Erythroblast (primary cell): Measurements from ENCODE around the gene NT5DC1.

ENCODE experiments used
- DNase-seq, 2 experiments: peaks; one replicate each; lab custom pipeline; 2025; lab: John Stamatoyannopoulos, UW
- GATA1 ChIP-seq: IDR thresholded peaks from 2 replicates; pipeline ENCODE4 v1.6.1; 2011; ENCODE audit warnings: low read depth, mild to moderate bottlenecking, control low read depth, low read length, moderate library complexity
- POLR2A ChIP-seq: IDR thresholded peaks from 2 replicates; pipeline ENCODE4 v1.6.1; 2011; ENCODE audit warnings: mild to moderate bottlenecking, low read length

The NT5DC1 gene

GRCh38 chr6:116136373-116136772, 35.7 kb downstream of the NT5DC1 start:
- no peak for TF ChIP-seq GATA1
- no peak for TF ChIP-seq POLR2A
- no peak for DNase-seq

DNA sequence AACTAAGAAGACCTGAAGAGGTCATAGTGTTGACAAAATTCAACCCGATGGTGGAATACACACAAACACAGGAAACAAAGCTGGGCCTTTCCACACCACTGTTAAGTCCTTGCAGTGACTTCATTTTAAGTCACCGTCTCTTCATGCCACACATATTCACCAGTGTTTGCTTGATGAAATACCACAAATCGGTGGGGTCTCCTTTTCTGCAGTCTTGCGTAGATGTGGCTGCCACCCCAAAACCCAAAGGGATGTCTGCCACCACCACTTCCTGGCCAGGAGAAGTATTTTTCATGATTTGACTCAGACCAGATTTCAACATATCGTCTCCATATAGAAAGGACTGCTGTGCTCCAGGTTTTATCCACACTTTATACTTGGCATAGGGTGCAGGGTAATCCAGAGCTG, 36.3 kb downstream of the NT5DC1 start:
- DNase-seq = no peak
- no peak for TF ChIP-seq GATA1
- TF ChIP-seq POLR2A = no peak

DNA sequence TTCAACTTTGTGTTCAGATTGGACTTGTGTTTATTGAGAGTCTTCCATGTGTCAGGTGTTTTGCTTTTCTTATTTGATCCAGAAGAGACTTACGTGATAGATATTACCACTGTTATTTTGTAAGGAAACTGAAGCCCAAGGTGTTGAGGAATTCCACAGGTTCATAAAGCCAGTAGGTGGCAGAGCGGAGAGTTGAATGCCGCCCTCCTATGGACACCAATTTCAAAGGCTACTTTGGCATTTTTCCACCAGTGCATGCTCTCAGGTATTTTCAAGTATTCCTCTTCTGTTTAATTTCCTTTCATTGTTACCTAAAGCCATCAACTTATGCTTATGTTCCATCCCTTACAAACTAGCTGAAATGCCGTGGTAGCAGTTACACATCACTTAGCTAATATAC, 39.3 kb downstream of the NT5DC1 start:
- DNase-seq = no peak
- TF ChIP-seq GATA1 (no peak), POLR2A (no peak)

- DNase-seq = no peak
- no peak for TF ChIP-seq GATA1
Measured at GRCh38 chr6:116144605-116145004, 44.0 kb downstream of the NT5DC1 start.

DNA sequence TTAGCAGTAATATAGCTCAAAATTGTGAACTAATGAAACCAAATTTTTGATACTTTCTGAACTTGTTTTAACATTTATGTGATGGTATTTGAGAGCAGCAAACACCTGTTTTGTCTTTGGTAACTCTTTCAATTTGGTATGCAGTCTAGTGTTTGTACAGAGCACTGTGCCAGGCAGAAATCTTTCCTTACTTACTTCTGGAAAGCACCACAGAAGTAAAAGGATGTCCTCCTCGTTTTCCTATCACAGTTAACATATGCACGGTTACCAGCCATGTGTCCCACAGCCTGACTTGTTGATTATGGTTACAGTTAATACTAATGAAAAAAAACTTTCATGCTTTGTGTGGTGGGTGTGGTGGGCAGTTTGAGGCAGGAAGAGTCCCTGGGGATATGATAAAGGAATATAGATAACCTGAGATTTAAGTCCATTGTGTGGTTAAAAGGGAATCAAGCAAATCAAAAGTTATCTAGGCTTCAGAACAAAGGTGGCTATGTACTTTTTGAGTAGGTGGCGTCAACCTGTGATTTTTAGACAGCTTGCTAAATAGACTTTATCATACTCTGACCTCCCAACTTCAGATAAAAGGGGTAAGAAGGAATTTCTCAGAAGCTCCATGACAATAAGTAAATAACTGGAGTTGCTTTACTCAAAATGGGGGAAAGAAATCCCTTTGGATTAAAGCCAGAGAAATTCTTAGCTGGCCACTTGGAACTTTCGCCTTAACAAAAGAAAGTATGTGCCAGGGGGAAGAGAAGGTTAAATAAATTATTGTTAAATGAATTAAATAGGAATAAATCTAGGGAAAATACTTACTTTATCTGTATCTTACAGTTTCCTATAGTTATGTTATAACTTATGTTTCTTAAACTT, 45.4 kb downstream of the NT5DC1 start:
- DNase-seq = peak in 1 of 2 experiments; percentile 14
- TF ChIP-seq POLR2A = no peak
- TF ChIP-seq GATA1 = no peak

- DNase-seq = no peak
- no peak for TF ChIP-seq POLR2A
- no peak for TF ChIP-seq GATA1
Measured at GRCh38 chr6:116152620-116153019, 52.0 kb downstream of the NT5DC1 start.

DNA sequence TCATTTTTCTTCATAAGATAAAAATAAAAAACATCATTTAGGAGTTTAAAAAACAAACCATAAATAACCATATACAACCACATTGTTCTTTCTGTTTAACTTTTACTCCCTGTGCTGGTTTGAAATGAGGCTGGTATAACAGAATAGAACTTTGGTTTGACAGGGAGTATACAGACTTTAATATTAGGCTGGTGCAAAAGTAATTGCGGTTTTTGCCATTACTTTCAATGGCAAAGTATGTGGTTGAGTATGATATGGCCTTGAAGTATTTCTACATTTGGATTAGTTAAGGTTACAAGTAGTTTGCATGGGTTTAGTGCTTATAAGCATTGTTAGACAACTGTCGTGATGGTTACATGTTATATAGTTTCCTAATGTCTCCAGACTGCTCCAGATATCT, 54.2 kb downstream of the NT5DC1 start:
- TF ChIP-seq GATA1 (no peak), POLR2A (no peak)
- no peak for DNase-seq

GRCh38 chr6:116156405-116157326, 56.0 kb downstream of the NT5DC1 start:
- no peak for TF ChIP-seq POLR2A
- no peak for TF ChIP-seq GATA1
- peak; percentile 32 to 39 for DNase-seq

GRCh38 chr6:116157391-116157790, 56.7 kb downstream of the NT5DC1 start:
- TF ChIP-seq POLR2A = no peak
- TF ChIP-seq GATA1 = no peak
- no peak for DNase-seq

- no peak for TF ChIP-seq GATA1
- no peak for TF ChIP-seq POLR2A
- DNase-seq = no peak
Measured at GRCh38 chr6:116158641-116159040, 58.0 kb downstream of the NT5DC1 start.

DNA sequence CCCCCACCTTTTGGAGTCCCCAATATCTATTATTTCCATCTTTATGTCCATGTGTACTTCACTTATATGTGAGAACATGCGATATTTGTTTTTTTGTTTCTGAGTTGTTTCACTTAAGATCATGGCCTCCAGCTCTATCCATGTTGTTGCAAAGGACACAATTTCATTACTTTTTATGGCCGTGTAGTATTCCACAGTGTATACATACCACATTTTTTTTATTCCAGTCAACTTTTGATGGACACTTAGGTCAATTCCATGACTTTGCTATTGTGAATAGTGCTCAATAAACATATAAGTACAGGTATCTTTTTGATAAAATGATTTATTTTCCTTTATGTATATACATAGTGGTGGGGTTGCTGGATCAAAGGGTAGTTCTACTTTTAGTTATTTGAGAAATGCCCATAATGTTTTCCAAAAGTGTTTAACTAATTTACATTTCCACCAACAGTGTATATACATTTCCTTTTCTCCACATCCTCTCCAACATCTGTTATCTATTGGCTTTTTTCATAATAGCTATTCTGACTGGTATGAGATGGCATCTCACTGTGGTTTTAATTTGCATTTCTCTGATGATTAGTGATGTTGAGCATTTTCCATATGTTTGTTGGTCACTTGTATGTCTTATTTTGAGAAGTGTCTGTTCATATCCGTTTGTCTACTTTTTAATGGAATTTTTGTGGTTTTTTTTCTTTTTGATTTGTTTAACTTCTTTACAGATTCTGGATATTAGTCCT, 59.3 kb downstream of the NT5DC1 start:
- no peak for DNase-seq
- no peak for TF ChIP-seq GATA1
- TF ChIP-seq POLR2A = no peak

GRCh38 chr6:116165596-116165995, 64.9 kb downstream of the NT5DC1 start:
- no peak for TF ChIP-seq GATA1
- no peak for TF ChIP-seq POLR2A

GRCh38 chr6:116166369-116166768, 65.7 kb downstream of the NT5DC1 start:
- TF ChIP-seq GATA1 = no peak
- TF ChIP-seq POLR2A = no peak

More at GRCh38 chr6:116165596-116165995, 64.9 kb downstream of the NT5DC1 start:
- no peak for DNase-seq

More at GRCh38 chr6:116166369-116166768, 65.7 kb downstream of the NT5DC1 start:
- DNase-seq = no peak
